ENCODE results near the gene CAMK1D.

Gene CAMK1D

DNA sequence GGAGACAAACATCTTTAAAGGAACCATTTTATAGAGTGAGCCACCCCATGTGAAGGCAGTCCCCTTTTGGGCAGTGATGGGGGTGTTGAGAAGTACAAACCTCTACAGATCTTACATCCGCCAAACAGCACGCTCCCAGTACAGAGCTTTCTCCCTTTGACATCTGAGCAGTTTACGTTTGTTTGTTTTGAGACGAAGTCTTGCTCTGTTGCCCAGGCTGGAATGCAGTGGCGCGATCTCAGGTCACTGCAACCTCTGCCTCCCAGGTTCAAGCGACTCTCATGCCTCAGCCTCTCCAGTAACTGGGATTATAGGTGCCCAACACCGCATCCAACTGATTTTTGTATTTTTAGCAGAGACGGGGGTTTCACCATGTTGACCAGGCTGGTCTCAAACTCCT lies 523.2 kb downstream of the CAMK1D start:
- no peaks in the 10 kb centered on the region for H3K4me1 ChIP-seq (ENCODE audit: insufficient read depth, low read length, severe bottlenecking)
- H3K4me2 ChIP-seq (ENCODE audit: low read length) = no peak overlapping the region
- no peak overlapping the region for H3K27ac ChIP-seq (ENCODE audit: low read depth, low read length, poor library complexity, severe bottlenecking)
- H3K9me2 ChIP-seq (ENCODE audit: low read depth, low read length) = no peaks in the 10 kb centered on the region
- H3K9ac ChIP-seq (ENCODE audit: low read length) = no peak overlapping the region
- no peaks in the 10 kb centered on the region for H3K27me3 ChIP-seq (ENCODE audit: insufficient read depth, low read length)
- no peak overlapping the region for H3K4me3 ChIP-seq (ENCODE audit: low read depth, low read length, poor library complexity, severe bottlenecking)
- TF ChIP-seq CTCF (IDR thresholded peaks at IDR 0.05; ENCODE audit: low read length) = no peak
- TF ChIP-seq EZH2 (IDR thresholded peaks at IDR 0.05; ENCODE audit: borderline replicate concordance, low read length) = no peak
- no peaks in the 10 kb centered on the region for H4K20me1 ChIP-seq (ENCODE audit: insufficient read depth, low read length)
- no peaks in the 10 kb centered on the region for H3F3A ChIP-seq (ENCODE audit: insufficient read depth, low read length)
- H3K79me2 ChIP-seq (ENCODE audit: insufficient read depth, low read length) = no peaks in the 10 kb centered on the region
- H2AFZ ChIP-seq (ENCODE audit: low read length) = no peak overlapping the region
- no peaks in the 10 kb centered on the region for H3K36me3 ChIP-seq (ENCODE audit: insufficient read depth, low read length)
- H3K9me3 ChIP-seq (ENCODE audit: low read length) = no peaks in the 10 kb centered on the region

DNA sequence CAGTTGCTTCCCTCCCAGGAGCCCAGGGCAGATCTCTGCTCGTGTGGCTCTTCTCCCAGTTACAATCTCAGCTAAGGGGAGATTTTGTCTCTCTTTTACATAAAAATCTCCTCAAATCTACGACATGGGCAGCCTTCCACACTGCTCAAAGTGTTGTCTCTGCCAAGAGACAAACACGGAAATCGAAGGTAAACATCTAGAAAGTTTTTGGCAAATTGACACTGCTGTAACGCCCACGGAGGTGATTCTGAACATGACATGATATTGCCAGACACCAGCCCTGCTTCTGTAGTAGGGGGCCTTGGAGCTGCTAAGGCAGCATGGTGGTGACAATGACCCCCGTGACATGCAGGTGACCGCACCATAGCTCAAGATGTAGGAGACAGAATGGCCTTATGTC lies 523.8 kb downstream of the CAMK1D start:
- H3K4me3 ChIP-seq (ENCODE audit: low read depth, low read length, poor library complexity, severe bottlenecking) = no peak overlapping the region
- H3K4me2 ChIP-seq (ENCODE audit: low read length) = no peak overlapping the region
- no peaks in the 10 kb centered on the region for H3K4me1 ChIP-seq (ENCODE audit: insufficient read depth, low read length, severe bottlenecking)
- no peaks in the 10 kb centered on the region for H3K9me2 ChIP-seq (ENCODE audit: low read depth, low read length)
- H3K36me3 ChIP-seq (ENCODE audit: insufficient read depth, low read length) = no peaks in the 10 kb centered on the region
- H2AFZ ChIP-seq (ENCODE audit: low read length) = no peak overlapping the region
- H4K20me1 ChIP-seq (ENCODE audit: insufficient read depth, low read length) = no peaks in the 10 kb centered on the region
- H3K9me3 ChIP-seq (ENCODE audit: low read length) = no peaks in the 10 kb centered on the region
- no peaks in the 10 kb centered on the region for H3K27me3 ChIP-seq (ENCODE audit: insufficient read depth, low read length)
- no peak for TF ChIP-seq CTCF (IDR thresholded peaks at IDR 0.05; ENCODE audit: low read length)
- no peak for TF ChIP-seq EZH2 (IDR thresholded peaks at IDR 0.05; ENCODE audit: borderline replicate concordance, low read length)
- no peak overlapping the region for H3K27ac ChIP-seq (ENCODE audit: low read depth, low read length, poor library complexity, severe bottlenecking)
- no peak overlapping the region for H3K9ac ChIP-seq (ENCODE audit: low read length)
- no peaks in the 10 kb centered on the region for H3F3A ChIP-seq (ENCODE audit: insufficient read depth, low read length)
- no peaks in the 10 kb centered on the region for H3K79me2 ChIP-seq (ENCODE audit: insufficient read depth, low read length)

DNA sequence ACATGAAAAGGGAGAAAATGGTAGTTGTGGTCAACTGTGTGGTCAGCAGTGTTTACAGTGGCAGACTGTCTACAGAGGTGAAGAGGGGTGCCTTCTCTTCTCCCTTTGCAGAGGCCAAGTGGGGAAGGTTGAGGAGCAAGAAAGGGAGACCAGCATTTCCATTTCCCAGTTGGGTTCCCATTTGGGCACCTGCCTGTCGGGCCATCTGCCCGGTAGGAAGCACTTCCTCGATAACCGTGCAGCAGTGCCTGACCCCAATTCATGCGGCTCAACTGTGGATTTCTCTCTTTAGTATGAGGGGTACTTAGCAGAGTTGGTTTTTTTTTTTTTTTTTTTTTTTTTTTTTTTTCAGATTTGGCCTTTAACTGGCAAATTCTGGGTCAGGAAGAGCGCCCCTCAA lies 525.2 kb downstream of the CAMK1D start:
- Histone ChIP-seq H3K27ac (ENCODE audit: low read depth, low read length, poor library complexity, severe bottlenecking) (no peak overlapping the region), H3K36me3 (ENCODE audit: insufficient read depth, low read length) (no peaks in the 10 kb centered on the region), H3K4me1 (ENCODE audit: insufficient read depth, low read length, severe bottlenecking) (no peaks in the 10 kb centered on the region), H3K27me3 (ENCODE audit: insufficient read depth, low read length) (no peaks in the 10 kb centered on the region), H3K9me2 (ENCODE audit: low read depth, low read length) (no peaks in the 10 kb centered on the region), H3K4me2 (ENCODE audit: low read length) (no peak overlapping the region), H4K20me1 (ENCODE audit: insufficient read depth, low read length) (no peaks in the 10 kb centered on the region), H3K4me3 (ENCODE audit: low read depth, low read length, poor library complexity, severe bottlenecking) (no peak overlapping the region), H3K9ac (ENCODE audit: low read length) (no peak overlapping the region), H3F3A (ENCODE audit: insufficient read depth, low read length) (no peaks in the 10 kb centered on the region), H3K79me2 (ENCODE audit: insufficient read depth, low read length) (no peaks in the 10 kb centered on the region), H2AFZ (ENCODE audit: low read length) (no peak overlapping the region), H3K9me3 (ENCODE audit: low read length) (no peaks in the 10 kb centered on the region)
- TF ChIP-seq CTCF (IDR thresholded peaks at IDR 0.05; ENCODE audit: low read length) (no peak), EZH2 (IDR thresholded peaks at IDR 0.05; ENCODE audit: borderline replicate concordance, low read length) (no peak)
